SK-N-SH (cell line): Measurements from ENCODE around the gene COL12A1. TPM values are rescaled to one million over a fixed set of nuclear protein-coding genes. Genes with fewer than 3 reads are reported as not detected.

ENCODE experiments used
- CTCF ChIA-PET: fragments of 300-600, 350-600 bp; formaldehyde crosslinking; extraction: SDS; loops from one replicate; lab custom pipeline; 2021; lab: Yijun Ruan, JAX
- POLR2A ChIA-PET: fragments of 350-600 bp; sonication (Branson Sonifier 250); formaldehyde crosslinking; extraction: SDS; loops from one replicate; lab custom pipeline; 2020; ENCODE audit warnings: antibody characterized with exemption, inconsistent platforms; lab: Yijun Ruan, JAX
- DNase-seq: peaks from one replicate; pipeline ENCODE4 v3.0.0; 2012
- H2AFZ ChIP-seq: fragments of 200-600 bp; sonication (generic); 2 replicates; pipeline ENCODE4 v1.8.1; 2016; ENCODE audit warnings: antibody characterized with exemption, mild to moderate bottlenecking, low read depth
- H3F3A ChIP-seq: fragments of 200-600 bp; sonication (generic); replicated peaks from 2 replicates; pipeline ENCODE3; 2016; ENCODE audit warnings: antibody characterized with exemption, mild to moderate bottlenecking; ENCODE audit not compliant: insufficient read depth
- H3K27ac ChIP-seq, 2 experiments: fragments of 200-500 bp in 1 of 2; fragments of 200-600 bp in 1 of 2; sonication (Bioruptor generic) in 1 of 2; sonication (generic), shearing (Covaris generic) in 1 of 2; 2 replicates each; pipeline versions ENCODE4 v1.5.1 to v1.6.1; 2014 to 2016; ENCODE audit warnings: low read depth in 2 of 2, inconsistent platforms in 1 of 2, low read length in 1 of 2, mild to moderate bottlenecking in 1 of 2, mixed read lengths in 1 of 2
- H3K27me3 ChIP-seq: fragments of 200-600 bp; sonication (generic), shearing (Covaris generic); 2 replicates; pipeline ENCODE4 v1.6.1; 2016; ENCODE audit warnings: mixed run types; ENCODE audit not compliant: insufficient read depth
- H3K36me3 ChIP-seq, 2 experiments: fragments of 200-500 bp in 1 of 2; fragments of 200-600 bp in 1 of 2; sonication (Bioruptor generic) in 1 of 2; sonication (generic) in 1 of 2; replicated peaks in 1 of 2; 2 replicates each; pipeline versions ENCODE3 to v1.5.1; 2014 to 2016; ENCODE audit warnings: low read length in 1 of 2, mild to moderate bottlenecking in 1 of 2; ENCODE audit not compliant: insufficient read depth in 2 of 2, control insufficient read depth in 1 of 2
- H3K4me1 ChIP-seq, 2 experiments: fragments of 200-500 bp in 1 of 2; fragments of 200-600 bp in 1 of 2; sonication (Bioruptor generic) in 1 of 2; sonication (generic), shearing (Covaris generic) in 1 of 2; 2 replicates each; pipeline versions ENCODE4 v1.5.1 to v1.6.1; 2014 to 2016; ENCODE audit warnings: low read depth in 1 of 2, low read length in 1 of 2, mixed run types in 1 of 2; ENCODE audit not compliant: insufficient read depth in 2 of 2, control insufficient read depth in 1 of 2
- H3K4me2 ChIP-seq: fragments of 200-600 bp; sonication (generic), shearing (Covaris generic); 2 replicates; pipeline ENCODE4 v1.6.1; 2017; ENCODE audit warnings: mixed run types
- H3K4me3 ChIP-seq, 2 experiments: fragments of 200-500 bp in 1 of 2; fragments of 200-600 bp in 1 of 2; sonication (Bioruptor generic) in 1 of 2; sonication (generic), shearing (Covaris generic) in 1 of 2; 2 replicates each; pipeline versions ENCODE4 v1.5.1 to v1.8.1; 2014 to 2016; ENCODE audit warnings: low read depth in 2 of 2, inconsistent platforms in 1 of 2, low read length in 1 of 2, mild to moderate bottlenecking in 1 of 2, mixed read lengths in 1 of 2, moderate library complexity in 1 of 2
- H3K79me2 ChIP-seq: fragments of 200-600 bp; sonication (generic); 2 replicates; pipeline ENCODE4 v1.8.1; 2017; ENCODE audit warnings: mild to moderate bottlenecking; ENCODE audit not compliant: insufficient read depth
- H3K9ac ChIP-seq: fragments of 200-600 bp; sonication (generic); 2 replicates; pipeline ENCODE4 v1.6.1; 2017; ENCODE audit warnings: mixed run types
- H3K9me2 ChIP-seq: fragments of 200-600 bp; sonication (generic); 2 replicates; pipeline ENCODE4 v1.6.1; 2017; ENCODE audit warnings: mixed run types
- H3K9me3 ChIP-seq: fragments of 200-600 bp; sonication (generic); 2 replicates; pipeline ENCODE4 v1.6.1; 2017; ENCODE audit warnings: mixed run types, mild to moderate bottlenecking, moderate library complexity
- H4K20me1 ChIP-seq: fragments of 200-600 bp; sonication (generic); 2 replicates; pipeline ENCODE4 v1.6.1; 2017; ENCODE audit warnings: mild to moderate bottlenecking, mixed run types; ENCODE audit not compliant: insufficient read depth
- CTCF ChIP-seq: fragments of 200-600 bp; sonication (generic); IDR thresholded peaks from 2 replicates; pipeline ENCODE4 v1.6.1; 2017; ENCODE audit warnings: antibody characterized with exemption, mild to moderate bottlenecking, moderate library complexity
- EZH2phosphoT487 ChIP-seq: fragments of 200-600 bp; sonication (generic); IDR thresholded peaks from 2 replicates; pipeline ENCODE4 v1.6.1; 2017; ENCODE audit warnings: low read depth, mixed run types, mild to moderate bottlenecking, antibody characterized with exemption, moderate library complexity, borderline replicate concordance
- FOXJ3 ChIP-seq: sonication (generic); formaldehyde crosslinking; IDR thresholded peaks from 2 replicates; pipeline ENCODE4 v1.5.1; 2020; ENCODE audit warnings: mild to moderate bottlenecking, missing genetic modification reagents
- IRF3 ChIP-seq: fragments of 150-350 bp; IDR thresholded peaks from 2 replicates; pipeline ENCODE4 v1.6.1; 2016; ENCODE audit warnings: mild to moderate bottlenecking, low read depth, low read length
- NFIC ChIP-seq: IDR thresholded peaks from 2 replicates; pipeline ENCODE4 v1.4.0; 2012; ENCODE audit warnings: borderline replicate concordance
- SIN3A ChIP-seq: IDR thresholded peaks from 2 replicates; pipeline ENCODE4 v1.6.1; 2012; ENCODE audit warnings: low read depth, mild to moderate bottlenecking, low read length, moderate library complexity, borderline replicate concordance
- TAF1 ChIP-seq: IDR thresholded peaks from 2 replicates; pipeline ENCODE4 v1.6.1; 2012; ENCODE audit warnings: low read depth, mild to moderate bottlenecking, low read length, moderate library complexity, borderline replicate concordance
- USF2 ChIP-seq: fragments of 150-350 bp; IDR thresholded peaks from 2 replicates; pipeline ENCODE4 v1.6.1; 2017; ENCODE audit warnings: antibody characterized with exemption, low read length, low read depth, borderline replicate concordance
- YY1 ChIP-seq: IDR thresholded peaks from 2 replicates; pipeline ENCODE4 v1.4.0; 2012; ENCODE audit warnings: low read depth, mild to moderate bottlenecking
- WGBS: methylation state at CpG from one replicate; pipeline ENCODE4 v1.1.6; 2017; ENCODE audit warnings: low lambda C conversion rate; 5-methylcytosine and 5-hydroxymethylcytosine counted together
- polyA plus RNA-seq, 3 experiments: library from polyadenylated mRNA; depleted of rRNA; stranded (reverse); fragments of >200 nt; gene quantifications; 2 replicates each; pipeline ENCODE4 v1.2.3, GENCODE V29; 2012
- TF ChIP-seq, protein P1 (sequence below): IDR thresholded peaks from 2 replicates; pipeline ENCODE4; 2012

Gene COL12A1
- polyA plus RNA-seq, 1 of the 3 experiments (the other 2 are of a cell fraction), result 0.03 TPM

DNA sequence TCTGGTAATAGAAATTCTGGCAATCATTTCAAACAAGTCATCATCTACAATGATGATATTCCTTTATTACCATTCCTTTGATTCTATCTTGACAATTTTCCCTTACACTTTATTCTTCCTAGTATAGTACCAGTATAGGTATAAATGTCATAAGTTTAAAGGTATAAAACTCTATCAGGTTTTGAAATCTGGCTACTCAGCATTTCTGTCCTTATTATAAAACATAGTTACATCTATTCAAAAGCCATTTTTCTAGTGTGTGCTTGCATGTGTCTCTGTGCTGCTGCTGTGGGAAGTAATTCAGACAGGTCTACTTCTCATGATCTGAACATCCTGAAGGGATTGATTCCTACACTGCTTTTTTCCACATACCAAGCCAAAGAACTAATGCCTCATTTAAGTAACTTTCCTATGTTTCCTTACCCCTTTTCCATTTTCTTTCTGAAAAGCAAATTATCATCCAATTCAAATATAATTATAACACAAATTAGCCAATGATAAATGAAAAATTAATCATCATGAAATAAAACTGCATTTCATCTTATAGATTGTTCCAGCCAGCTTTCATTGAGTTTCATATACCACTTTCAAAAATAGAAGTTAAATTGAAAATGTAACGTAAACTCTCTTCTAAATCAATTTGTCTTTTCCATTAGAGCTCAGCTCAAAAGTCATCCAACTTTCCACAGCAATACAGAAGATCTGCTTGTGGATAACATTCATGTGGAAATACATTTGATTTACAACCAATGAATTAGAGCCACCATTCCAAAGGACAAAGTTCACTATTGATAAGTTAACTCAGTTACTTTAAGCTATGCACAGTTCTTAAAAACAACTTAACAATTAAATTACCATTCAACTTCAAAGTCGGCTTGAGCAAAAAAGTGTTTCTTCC, 35.9 kb downstream of the COL12A1 start:
- ChIA-PET CTCF (interaction anchor here (1.3 kb wide), 1 partner anchor 34 kb away, joined by 3 read pairs; no protein-coding TSS in a partner anchor), POLR2A (no interaction called here)
- Histone ChIP-seq H3K4me2 (no peak overlapping the region), H3K9me2 (no peaks in the 10 kb centered on the region), H3K36me3 (no peaks in the 10 kb centered on the region), H3K4me3 (no peak overlapping the region), H3K79me2 (no peaks in the 10 kb centered on the region), H3K9ac (no peak overlapping the region), H4K20me1 (no peaks in the 10 kb centered on the region), H3K4me1 (no peaks in the 10 kb centered on the region), H3K27me3 (peaks cover 15% of the 10 kb centered on the region; the same call in 1 of the 2 replicates), H3K27ac (no peak overlapping the region), H3F3A (no peaks in the 10 kb centered on the region), H3K9me3 (no peaks in the 10 kb centered on the region)
- WGBS, result 4% methylated on average over 2 of the region's 2 CpGs
- DNase-seq, result no peak
- TF ChIP-seq SIN3A (no peak), EZH2phosphoT487 (no peak), IRF3 (no peak), CTCF (no peak), NFIC (no peak), USF2 (no peak), FOXJ3 (CRISPR knock-in tag) (no peak), YY1 (no peak), TAF1 (no peak)
- TF ChIP-seq, protein P1, sequence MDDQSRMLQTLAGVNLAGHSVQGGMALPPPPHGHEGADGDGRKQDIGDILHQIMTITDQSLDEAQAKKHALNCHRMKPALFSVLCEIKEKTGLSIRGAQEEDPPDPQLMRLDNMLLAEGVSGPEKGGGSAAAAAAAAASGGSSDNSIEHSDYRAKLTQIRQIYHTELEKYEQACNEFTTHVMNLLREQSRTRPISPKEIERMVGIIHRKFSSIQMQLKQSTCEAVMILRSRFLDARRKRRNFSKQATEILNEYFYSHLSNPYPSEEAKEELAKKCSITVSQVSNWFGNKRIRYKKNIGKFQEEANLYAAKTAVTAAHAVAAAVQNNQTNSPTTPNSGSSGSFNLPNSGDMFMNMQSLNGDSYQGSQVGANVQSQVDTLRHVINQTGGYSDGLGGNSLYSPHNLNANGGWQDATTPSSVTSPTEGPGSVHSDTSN, result no peak
- TF ChIP-seq, all 33 proteins: peak for 0
- H2AFZ ChIP-seq, result no peak overlapping the region
